ENCODE data around the gene CTNNBL1.

DNA sequence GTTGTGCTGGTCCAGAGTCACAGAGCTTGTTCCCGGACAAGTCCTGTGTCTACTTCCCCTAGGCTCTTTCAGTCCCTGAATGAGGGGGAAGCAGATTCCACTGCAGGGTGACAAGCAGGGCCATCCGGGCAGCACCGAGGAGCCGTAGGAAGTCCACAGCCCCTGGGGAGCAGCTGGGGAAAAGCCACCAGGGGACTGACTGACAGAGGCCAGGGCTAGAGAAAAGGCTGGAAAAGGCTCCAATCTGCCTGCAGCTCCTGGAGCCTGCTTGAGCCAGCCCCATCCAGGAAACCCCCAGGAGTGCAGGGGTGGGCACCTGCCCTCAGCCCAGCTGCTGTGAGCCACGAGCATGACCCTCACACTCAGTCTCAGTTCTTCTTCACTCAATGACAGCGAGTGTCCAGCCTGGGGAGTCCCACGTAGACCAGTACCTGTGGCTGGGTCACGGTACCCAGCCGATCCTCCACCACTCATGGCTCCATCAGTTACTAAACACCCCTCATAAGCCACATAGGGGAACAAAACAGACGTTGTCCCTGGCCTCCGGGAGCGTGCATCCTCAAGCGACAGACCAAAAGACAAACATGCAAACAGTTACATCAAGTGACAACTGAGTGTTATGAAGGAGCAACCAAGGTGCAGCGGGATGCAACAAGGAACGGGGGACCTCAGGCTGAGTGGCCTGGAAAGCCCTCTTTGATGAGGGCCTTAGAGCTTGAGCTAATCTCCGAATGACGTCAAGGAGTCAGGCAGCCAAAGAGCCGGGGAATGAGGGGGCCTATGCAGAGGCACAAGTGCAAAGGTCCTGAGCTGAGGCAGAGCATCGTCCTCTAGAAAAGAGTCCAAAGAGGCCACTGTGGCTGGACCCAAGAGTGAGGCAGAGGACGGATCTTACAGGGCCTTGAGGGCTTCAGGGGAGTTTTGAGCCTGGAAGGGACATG, 184.3 kb downstream of the CTNNBL1 start:
- TF ChIP-seq, protein P1, sequence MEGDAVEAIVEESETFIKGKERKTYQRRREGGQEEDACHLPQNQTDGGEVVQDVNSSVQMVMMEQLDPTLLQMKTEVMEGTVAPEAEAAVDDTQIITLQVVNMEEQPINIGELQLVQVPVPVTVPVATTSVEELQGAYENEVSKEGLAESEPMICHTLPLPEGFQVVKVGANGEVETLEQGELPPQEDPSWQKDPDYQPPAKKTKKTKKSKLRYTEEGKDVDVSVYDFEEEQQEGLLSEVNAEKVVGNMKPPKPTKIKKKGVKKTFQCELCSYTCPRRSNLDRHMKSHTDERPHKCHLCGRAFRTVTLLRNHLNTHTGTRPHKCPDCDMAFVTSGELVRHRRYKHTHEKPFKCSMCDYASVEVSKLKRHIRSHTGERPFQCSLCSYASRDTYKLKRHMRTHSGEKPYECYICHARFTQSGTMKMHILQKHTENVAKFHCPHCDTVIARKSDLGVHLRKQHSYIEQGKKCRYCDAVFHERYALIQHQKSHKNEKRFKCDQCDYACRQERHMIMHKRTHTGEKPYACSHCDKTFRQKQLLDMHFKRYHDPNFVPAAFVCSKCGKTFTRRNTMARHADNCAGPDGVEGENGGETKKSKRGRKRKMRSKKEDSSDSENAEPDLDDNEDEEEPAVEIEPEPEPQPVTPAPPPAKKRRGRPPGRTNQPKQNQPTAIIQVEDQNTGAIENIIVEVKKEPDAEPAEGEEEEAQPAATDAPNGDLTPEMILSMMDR (IDR thresholded peaks at IDR 0.05), result no peak
- no peak for TF ChIP-seq POLR2A (IDR thresholded peaks at IDR 0.05)
